Endothelial cell of umbilical vein (primary cell): ENCODE data around the gene ITM2B. TPM values are rescaled to one million over a fixed set of nuclear protein-coding genes. Genes with fewer than 3 reads are reported as not detected.

ENCODE experiments used
- BruUV-seq: library from RNA; stranded (reverse); fragments of 400-500 nt; replicated peaks from 2 replicates; lab custom pipeline; 2021; lab: Mats Ljungman, UMichigan
- CTCF ChIA-PET: fragments of 300-600, 350-600 bp; sonication (Branson Sonifier 250); formaldehyde crosslinking; loops from one replicate; lab custom pipeline; 2021; ENCODE audit warnings: antibody characterized with exemption, inconsistent platforms; lab: Charles Lee
- POLR2A ChIA-PET: fragments of 300-600, 350-600 bp; sonication (Branson Sonifier 250); formaldehyde crosslinking; loops from one replicate; lab custom pipeline; 2021; ENCODE audit warnings: antibody characterized with exemption, inconsistent platforms; lab: Charles Lee
- DNase-seq: peaks from one replicate; pipeline ENCODE4 v3.0.0-alpha.2; 2011; ENCODE audit warnings: low read depth, low spot score
- FAIRE-seq: peaks from 2 replicates; lab custom pipeline; 2011; peaks lifted over from hg19 to GRCh38; lab: Jason Lieb, UNC
- H2AFZ ChIP-seq: 2 replicates; pipeline ENCODE4 v1.6.0; 2012; ENCODE audit warnings: low read depth, low read length, control low read depth, inconsistent platforms
- H3K27ac ChIP-seq: 2 replicates; pipeline ENCODE4 v1.5.1; 2011; ENCODE audit warnings: low read depth, mild to moderate bottlenecking, control low read depth, low read length, moderate library complexity; ENCODE audit not compliant: insufficient read depth
- H3K27me3 ChIP-seq, 2 experiments: 2 replicates each; pipeline versions ENCODE4 v1.6.0 to v1.6.1; 2011; ENCODE audit warnings: low read length in 2 of 2, mixed read lengths in 1 of 2; ENCODE audit not compliant: control insufficient read depth in 2 of 2, insufficient read depth in 2 of 2
- H3K36me3 ChIP-seq, 2 experiments: 2 replicates in 1 of 2; 3 replicates in 1 of 2; pipeline ENCODE4 v1.5.1; 2011; ENCODE audit warnings: low read length in 2 of 2, mild to moderate bottlenecking in 1 of 2, moderate library complexity in 1 of 2; ENCODE audit not compliant: control insufficient read depth in 2 of 2, insufficient read depth in 2 of 2; ENCODE audit errors: extremely low read depth in 1 of 2
- H3K4me1 ChIP-seq: 3 replicates; pipeline ENCODE4 v1.5.1; 2011; ENCODE audit warnings: mild to moderate bottlenecking, low read length; ENCODE audit not compliant: control insufficient read depth, insufficient read depth; ENCODE audit errors: extremely low read depth
- H3K4me2 ChIP-seq: 2 replicates; pipeline ENCODE4 v1.6.1; 2011; ENCODE audit warnings: low read length, control low read depth, mixed read lengths; ENCODE audit not compliant: insufficient read depth
- H3K4me3 ChIP-seq, 3 experiments: fragments of 200-600 bp in 1 of 3; sonication (generic), shearing (Covaris generic) in 1 of 3; replicated peaks in 1 of 3; 2 replicates each; pipeline ENCODE4 v1.5.1; 2011 to 2016; ENCODE audit warnings: control low read depth in 3 of 3, low read length in 3 of 3, mild to moderate bottlenecking in 2 of 3, inconsistent platforms in 1 of 3, low read depth in 1 of 3, moderate library complexity in 1 of 3; ENCODE audit not compliant: insufficient read depth in 1 of 3
- H3K79me2 ChIP-seq: 2 replicates; pipeline ENCODE4 v1.6.0; 2012; ENCODE audit warnings: low read length, inconsistent platforms; ENCODE audit not compliant: control insufficient read depth, insufficient read depth
- H3K9ac ChIP-seq: replicated peaks from 2 replicates; pipeline ENCODE3; 2011; ENCODE audit warnings: low read length, control low read depth; ENCODE audit not compliant: insufficient read depth; ENCODE audit errors: extremely low read depth
- H3K9me1 ChIP-seq: replicated peaks from 3 replicates; pipeline ENCODE4 v1.6.0; 2011; ENCODE audit warnings: mild to moderate bottlenecking, low read length; ENCODE audit not compliant: control insufficient read depth, insufficient read depth; ENCODE audit errors: extremely low read depth
- H3K9me3 ChIP-seq: replicated peaks from 2 replicates; pipeline ENCODE4 v1.5.1; 2012; ENCODE audit warnings: low read length, inconsistent platforms; ENCODE audit not compliant: control insufficient read depth, insufficient read depth
- H4K20me1 ChIP-seq: replicated peaks from 2 replicates; pipeline ENCODE3; 2011; ENCODE audit warnings: mild to moderate bottlenecking, low read length; ENCODE audit not compliant: control insufficient read depth, insufficient read depth; ENCODE audit errors: extremely low read depth
- EZH2 ChIP-seq: IDR thresholded peaks from 2 replicates; pipeline ENCODE4 v1.6.1; 2012; ENCODE audit warnings: borderline replicate concordance, low read depth, mild to moderate bottlenecking, moderate library complexity, low read length, inconsistent platforms; ENCODE audit not compliant: severe bottlenecking
- FOS ChIP-seq: IDR thresholded peaks from 2 replicates; pipeline ENCODE4 v1.6.1; 2011; ENCODE audit warnings: mild to moderate bottlenecking, low read length, moderate library complexity, borderline replicate concordance; ENCODE audit not compliant: insufficient read depth
- GATA2 ChIP-seq: IDR thresholded peaks from 2 replicates; pipeline ENCODE4 v1.7.0; 2011; ENCODE audit warnings: low read depth, mild to moderate bottlenecking, moderate library complexity, mixed read lengths, low read length; ENCODE audit not compliant: insufficient read length, insufficient read depth
- JUN ChIP-seq: IDR thresholded peaks from 2 replicates; pipeline ENCODE4 v1.6.1; 2011; ENCODE audit warnings: borderline replicate concordance, low read depth; ENCODE audit not compliant: insufficient read length, insufficient read depth
- MYC ChIP-seq: IDR thresholded peaks from one replicate; pipeline ENCODE4 v1.6.1; 2011; ENCODE audit warnings: mild to moderate bottlenecking, low read depth, low read length
- POLR2A ChIP-seq: IDR thresholded peaks from 2 replicates; pipeline ENCODE4 v1.6.1; 2012; ENCODE audit warnings: low read depth, mild to moderate bottlenecking, control low read depth, low read length
- POLR2AphosphoS5 ChIP-seq: IDR thresholded peaks from 2 replicates; pipeline ENCODE4 v1.6.1; 2012; ENCODE audit warnings: low read depth, mild to moderate bottlenecking, control low read depth, low read length, moderate library complexity; ENCODE audit not compliant: insufficient read depth
- dilution Hi-C: fragments of 300-500 bp; cut with MboI; formaldehyde crosslinking; loops from one replicate; pipeline ENCODE4 v1.15.0; 2019; ENCODE audit warnings: low sequenced_read_pairs; ENCODE audit not compliant: extremely low pct_ligation_motif_present
- intact Hi-C: fragments of 100-400 bp; cut with micrococcal nuclease; formaldehyde crosslinking; loops from one replicate; pipeline ENCODE4 v1.10.0; 2022
- polyA plus RNA-seq, 4 experiments: library from polyadenylated mRNA; depleted of rRNA in 3 of 4; stranded (reverse) in 3 of 4; unstranded in 1 of 4; fragments of >200 nt; gene quantifications; 2 replicates each; pipeline versions ENCODE4 v1.2.1 to v1.2.3, GENCODE V29; 2011 to 2012; ENCODE audit warnings: missing spikeins in 1 of 4
- total RNA-seq: library from RNA; stranded (reverse); gene quantifications from 2 replicates; pipeline ENCODE4 v1.2.3, GENCODE V29; 2021
- TF ChIP-seq, protein P1 (sequence below): IDR thresholded peaks from 2 replicates; pipeline ENCODE4 v1.6.1; 2011; ENCODE audit not compliant: insufficient read depth, insufficient read length
- TF ChIP-seq, protein P2 (sequence below), 2 donors: IDR thresholded peaks; 1 replicate in 1 of 2; 2 replicates in 1 of 2; pipeline ENCODE4 v1.5.1; 2011; ENCODE audit warnings: low read length in 2 of 2, mild to moderate bottlenecking in 2 of 2, moderate library complexity in 2 of 2, control low read depth in 1 of 2, inconsistent platforms in 1 of 2, low read depth in 1 of 2; ENCODE audit not compliant: insufficient read depth in 1 of 2; ENCODE audit errors: extremely low read depth in 1 of 2

ITM2B gene
- total and polyA plus RNA-seq, 2 donors (not counting 3 experiments of a cell fraction or from before 2014, with no cell fraction given) = 150 to 271 TPM

DNA sequence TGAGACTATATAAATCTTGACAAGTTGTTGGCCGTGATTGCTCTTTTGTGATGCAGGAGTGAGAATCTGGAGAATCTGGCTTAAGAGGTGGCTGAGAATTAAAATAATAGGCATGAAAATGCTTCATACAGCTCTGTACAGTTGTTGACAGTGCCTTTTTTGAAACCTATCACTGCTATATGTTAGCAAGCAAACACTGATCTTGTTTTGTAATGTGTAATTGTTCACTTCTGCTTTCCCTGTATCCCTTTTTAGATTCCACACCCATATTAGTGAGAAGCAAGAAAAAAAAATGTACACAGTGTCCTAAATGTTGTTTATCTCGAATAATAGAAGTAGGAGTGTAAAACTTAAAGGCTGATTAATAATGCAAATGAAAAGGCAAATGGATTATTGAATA is 31.1 kb downstream of the ITM2B start:
- BruUV-seq = no TSS peak
- no peaks in the 10 kb centered on the region for H3K79me2 ChIP-seq
- no peak overlapping the region for H2AFZ ChIP-seq
- no peaks in the 10 kb centered on the region for H3K9me3 ChIP-seq
- ChIA-PET CTCF (no interaction called here), POLR2A (no interaction called here)
- intact Hi-C loops = no loop called here
- no peak overlapping the region for H3K4me2 ChIP-seq
- no peak for FAIRE-seq
- H4K20me1 ChIP-seq = no peaks in the 10 kb centered on the region
- H3K27me3 ChIP-seq = no peaks in the 10 kb centered on the region
- no peak overlapping the region for H3K27ac ChIP-seq
- no peak for DNase-seq
- H3K36me3 ChIP-seq = peaks cover 6 to 14% of the 10 kb centered on the region in 2 experiments
- H3K9me1 ChIP-seq = no peaks in the 10 kb centered on the region
- dilution Hi-C loops = no loop called here
- no peak overlapping the region for H3K9ac ChIP-seq
- TF ChIP-seq GATA2 (no peak), POLR2AphosphoS5 (no peak), POLR2A (no peak), JUN (no peak), EZH2 (no peak), MYC (no peak), FOS (no peak)
- TF ChIP-seq, protein P1, sequence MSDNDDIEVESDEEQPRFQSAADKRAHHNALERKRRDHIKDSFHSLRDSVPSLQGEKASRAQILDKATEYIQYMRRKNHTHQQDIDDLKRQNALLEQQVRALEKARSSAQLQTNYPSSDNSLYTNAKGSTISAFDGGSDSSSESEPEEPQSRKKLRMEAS = no peak
- TF ChIP-seq, protein P2, sequence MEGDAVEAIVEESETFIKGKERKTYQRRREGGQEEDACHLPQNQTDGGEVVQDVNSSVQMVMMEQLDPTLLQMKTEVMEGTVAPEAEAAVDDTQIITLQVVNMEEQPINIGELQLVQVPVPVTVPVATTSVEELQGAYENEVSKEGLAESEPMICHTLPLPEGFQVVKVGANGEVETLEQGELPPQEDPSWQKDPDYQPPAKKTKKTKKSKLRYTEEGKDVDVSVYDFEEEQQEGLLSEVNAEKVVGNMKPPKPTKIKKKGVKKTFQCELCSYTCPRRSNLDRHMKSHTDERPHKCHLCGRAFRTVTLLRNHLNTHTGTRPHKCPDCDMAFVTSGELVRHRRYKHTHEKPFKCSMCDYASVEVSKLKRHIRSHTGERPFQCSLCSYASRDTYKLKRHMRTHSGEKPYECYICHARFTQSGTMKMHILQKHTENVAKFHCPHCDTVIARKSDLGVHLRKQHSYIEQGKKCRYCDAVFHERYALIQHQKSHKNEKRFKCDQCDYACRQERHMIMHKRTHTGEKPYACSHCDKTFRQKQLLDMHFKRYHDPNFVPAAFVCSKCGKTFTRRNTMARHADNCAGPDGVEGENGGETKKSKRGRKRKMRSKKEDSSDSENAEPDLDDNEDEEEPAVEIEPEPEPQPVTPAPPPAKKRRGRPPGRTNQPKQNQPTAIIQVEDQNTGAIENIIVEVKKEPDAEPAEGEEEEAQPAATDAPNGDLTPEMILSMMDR (IDR thresholded peaks at IDR 0.05; ENCODE audit: extremely low read depth in 1 of 2, insufficient read depth in 1 of 2, low read depth in 1 of 2, low read length in 2 of 2) = no peak
- no peak overlapping the region for H3K4me3 ChIP-seq
- no peaks in the 10 kb centered on the region for H3K4me1 ChIP-seq
